CD4-positive, alpha-beta T cell (primary cell): ENCODE measurements around the gene RAB23. TPM values are rescaled to one million over a fixed set of nuclear protein-coding genes. Genes with fewer than 3 reads are reported as not detected.

Experiments
- ATAC-seq: fragments of 200-7000 bp; cut with Tn5 transposase; one replicate; pipeline ENCODE4 v1.10.0; 2022; ENCODE audit warnings: mild to moderate bottlenecking; ENCODE audit not compliant: poor library complexity
- CTCF ChIA-PET: fragments of 350-600 bp; sonication (Branson Sonifier 250); formaldehyde crosslinking; loops from one replicate; lab custom pipeline; 2021; ENCODE audit warnings: antibody characterized with exemption, inconsistent platforms; lab: Charles Lee
- POLR2A ChIA-PET: fragments of 350-600 bp; sonication (Branson Sonifier 250); formaldehyde crosslinking; loops from one replicate; lab custom pipeline; 2021; ENCODE audit warnings: antibody characterized with exemption, inconsistent platforms; lab: Charles Lee
- DNase-seq, 14 experiments: peaks; one replicate each; pipeline ENCODE4 v3.0.0-alpha.2; 2013 to 2020; ENCODE audit warnings: mixed read lengths in 2 of 14
- H3K27ac ChIP-seq, 2 donors: one replicate each; pipeline versions ENCODE4 v1.5.1 to v1.7.0; 2013; ENCODE audit warnings: low read length in 2 of 2, low read depth in 1 of 2, mild to moderate bottlenecking in 1 of 2
- H3K27me3 ChIP-seq, 2 experiments: 1 replicate in 1 of 2; 2 replicates in 1 of 2; pipeline versions ENCODE4 v1.6.1 to v1.7.0; 2013; ENCODE audit warnings: low read length in 2 of 2, control low read depth in 1 of 2, mild to moderate bottlenecking in 1 of 2, moderate library complexity in 1 of 2; ENCODE audit not compliant: insufficient read depth in 2 of 2, control insufficient read depth in 1 of 2
- H3K36me3 ChIP-seq: one replicate; pipeline ENCODE4 v1.6.1; 2013; ENCODE audit warnings: low read length, control low read depth; ENCODE audit not compliant: insufficient read depth
- H3K4me1 ChIP-seq: one replicate; pipeline ENCODE4 v1.6.1; 2013; ENCODE audit warnings: low read length, control low read depth; ENCODE audit not compliant: insufficient read depth
- H3K4me3 ChIP-seq: one replicate; pipeline ENCODE4 v1.5.1; 2013; ENCODE audit warnings: mild to moderate bottlenecking, low read length, moderate library complexity
- H3K9me3 ChIP-seq, 2 experiments: 1 replicate in 1 of 2; 2 replicates in 1 of 2; pipeline versions ENCODE4 v1.6.1 to v1.7.0; 2013; ENCODE audit warnings: low read length in 2 of 2, mild to moderate bottlenecking in 2 of 2, control low read depth in 1 of 2, moderate library complexity in 1 of 2; ENCODE audit not compliant: control insufficient read depth in 1 of 2, insufficient read depth in 1 of 2
- H3K27ac Mint-ChIP-seq: one replicate; pipeline ENCODE4 v1.8.0; 2020; ENCODE audit warnings: mixed read lengths
- H3K27me3 Mint-ChIP-seq: one replicate; pipeline ENCODE4 v1.8.0; 2021; ENCODE audit warnings: mixed read lengths
- H3K36me3 Mint-ChIP-seq: one replicate; pipeline ENCODE4 v1.8.0; 2021; ENCODE audit warnings: low read depth, mixed read lengths
- H3K4me1 Mint-ChIP-seq: one replicate; pipeline ENCODE4 v1.8.0; 2021; ENCODE audit warnings: low read depth, mixed read lengths
- H3K4me3 Mint-ChIP-seq: one replicate; pipeline ENCODE4 v1.8.0; 2020; ENCODE audit warnings: mild to moderate bottlenecking, mixed read lengths
- H3K9me3 Mint-ChIP-seq: one replicate; pipeline ENCODE4 v1.8.0; 2020; ENCODE audit warnings: mixed read lengths
- CTCF ChIP-seq: fragments of 200-600 bp; IDR thresholded peaks from one replicate; pipeline ENCODE4 v1.8.0; 2022; ENCODE audit warnings: antibody characterized with exemption, mild to moderate bottlenecking
- intact Hi-C, 2 experiments: fragments of 100-400 bp; cut with DNase I in 1 of 2; cut with micrococcal nuclease in 1 of 2; formaldehyde crosslinking; loops; one replicate each; pipeline versions ENCODE4 v1.15.1 to v1.9.0; 2023 to 2025; cut with DNase I, micrococcal nuclease
- total RNA-seq, 174 experiments: library from RNA in 2 of 174; stranded (reverse) in 2 of 174; gene quantifications; one replicate each; pipeline ENCODE4 v1.2.3 and lab custom pipeline; 2021 to 2026

RAB23 gene
- total RNA-seq, 2 experiments from 2014 or later: 0.45 to 0.49 TPM

DNA sequence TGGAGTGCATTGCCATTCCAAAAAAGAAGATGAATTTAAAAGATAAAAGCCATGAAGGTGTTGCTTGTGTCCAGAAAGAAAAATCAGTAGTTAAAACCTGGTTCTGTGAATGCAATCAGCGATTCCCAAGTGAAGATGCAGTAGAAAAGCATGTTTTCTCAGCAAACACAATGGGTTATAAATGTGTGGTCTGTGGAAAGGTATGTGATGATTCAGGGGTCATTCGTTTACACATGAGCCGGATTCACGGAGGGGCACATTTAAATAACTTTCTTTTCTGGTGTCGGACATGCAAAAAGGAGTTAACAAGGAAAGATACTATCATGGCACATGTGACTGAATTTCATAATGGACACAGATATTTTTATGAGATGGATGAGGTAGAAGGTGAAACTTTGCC is 74.7 kb downstream of the RAB23 start:
- no peaks in the 10 kb centered on the region for H3K27me3 Mint-ChIP-seq
- CTCF ChIA-PET: no interaction called here

GRCh38 chr6:57143690-57144089 is 78.4 kb downstream of the RAB23 start:
- peaks cover 39% of the 10 kb centered on the region for H3K36me3 ChIP-seq
- Mint-ChIP-seq H3K9me3 (no peaks in the 10 kb centered on the region), H3K27me3 (no peaks in the 10 kb centered on the region), H3K27ac (no peak overlapping the region), H3K36me3 (peaks cover 94% of the 10 kb centered on the region), H3K4me3 (no peak overlapping the region), H3K4me1 (peaks cover 12% of the 10 kb centered on the region)
- ATAC-seq: no peak
- CTCF ChIA-PET: no interaction called here
- no peak for TF ChIP-seq CTCF
- no peaks in the 10 kb centered on the region for H3K9me3 ChIP-seq
- H3K4me1 ChIP-seq: no peaks in the 10 kb centered on the region
- no peaks in the 10 kb centered on the region for H3K27me3 ChIP-seq
- intact Hi-C loops: no loop called here
- no peak overlapping the region for H3K27ac ChIP-seq
- DNase-seq: no peak
- no peak overlapping the region for H3K4me3 ChIP-seq
- POLR2A ChIA-PET: no interaction called here

More for the DNA sequence above, 74.7 kb downstream of the RAB23 start:
- no peak overlapping the region for H3K4me3 ChIP-seq
- H3K27me3 ChIP-seq: no peaks in the 10 kb centered on the region
- no peaks in the 10 kb centered on the region for H3K9me3 Mint-ChIP-seq
- H3K36me3 Mint-ChIP-seq: peaks cover 91% of the 10 kb centered on the region
- H3K4me1 ChIP-seq: no peaks in the 10 kb centered on the region
- no peak overlapping the region for H3K27ac Mint-ChIP-seq
- POLR2A ChIA-PET: no interaction called here
- peaks cover 12% of the 10 kb centered on the region for H3K4me1 Mint-ChIP-seq
- ATAC-seq (no peak), DNase-seq (no peak)
- no peak overlapping the region for H3K27ac ChIP-seq
- TF ChIP-seq CTCF: no peak
- H3K36me3 ChIP-seq: peaks cover 47% of the 10 kb centered on the region
- H3K9me3 ChIP-seq: no peaks in the 10 kb centered on the region
- H3K4me3 Mint-ChIP-seq: no peak overlapping the region
- intact Hi-C loops: loop anchor here in 1 of 2 experiments (5.0 kb wide), 1 partner anchor 40 kb away; no protein-coding TSS in a partner anchor

GRCh38 chr6:57142178-57142525 is 80.0 kb downstream of the RAB23 start:
- intact Hi-C loops: no loop called here
- Histone ChIP-seq H3K4me3 (no peak overlapping the region), H3K4me1 (no peaks in the 10 kb centered on the region), H3K36me3 (peaks cover 32% of the 10 kb centered on the region), H3K27ac (no peak overlapping the region), H3K9me3 (no peaks in the 10 kb centered on the region), H3K27me3 (no peaks in the 10 kb centered on the region)
- ChIA-PET CTCF (interaction anchor here (1.0 kb wide), 1 partner anchor 9 kb away, joined by 3 read pairs; no protein-coding TSS in a partner anchor), POLR2A (interaction anchor here (0.6 kb wide), 1 partner anchor 9 kb away, joined by 3 read pairs; no protein-coding TSS in a partner anchor)
- no peak for TF ChIP-seq CTCF
- H3K9me3 Mint-ChIP-seq: no peaks in the 10 kb centered on the region
- H3K4me3 Mint-ChIP-seq: no peak overlapping the region
- H3K36me3 Mint-ChIP-seq: peaks cover 87% of the 10 kb centered on the region
- H3K27me3 Mint-ChIP-seq: no peaks in the 10 kb centered on the region
- ATAC-seq: no peak
- H3K4me1 Mint-ChIP-seq: peaks cover under 1% of the 10 kb centered on the region
- no peak overlapping the region for H3K27ac Mint-ChIP-seq
- DNase-seq: no peak
